Measurements from ENCODE around the gene ATP6AP1.

Gene ATP6AP1

DNA sequence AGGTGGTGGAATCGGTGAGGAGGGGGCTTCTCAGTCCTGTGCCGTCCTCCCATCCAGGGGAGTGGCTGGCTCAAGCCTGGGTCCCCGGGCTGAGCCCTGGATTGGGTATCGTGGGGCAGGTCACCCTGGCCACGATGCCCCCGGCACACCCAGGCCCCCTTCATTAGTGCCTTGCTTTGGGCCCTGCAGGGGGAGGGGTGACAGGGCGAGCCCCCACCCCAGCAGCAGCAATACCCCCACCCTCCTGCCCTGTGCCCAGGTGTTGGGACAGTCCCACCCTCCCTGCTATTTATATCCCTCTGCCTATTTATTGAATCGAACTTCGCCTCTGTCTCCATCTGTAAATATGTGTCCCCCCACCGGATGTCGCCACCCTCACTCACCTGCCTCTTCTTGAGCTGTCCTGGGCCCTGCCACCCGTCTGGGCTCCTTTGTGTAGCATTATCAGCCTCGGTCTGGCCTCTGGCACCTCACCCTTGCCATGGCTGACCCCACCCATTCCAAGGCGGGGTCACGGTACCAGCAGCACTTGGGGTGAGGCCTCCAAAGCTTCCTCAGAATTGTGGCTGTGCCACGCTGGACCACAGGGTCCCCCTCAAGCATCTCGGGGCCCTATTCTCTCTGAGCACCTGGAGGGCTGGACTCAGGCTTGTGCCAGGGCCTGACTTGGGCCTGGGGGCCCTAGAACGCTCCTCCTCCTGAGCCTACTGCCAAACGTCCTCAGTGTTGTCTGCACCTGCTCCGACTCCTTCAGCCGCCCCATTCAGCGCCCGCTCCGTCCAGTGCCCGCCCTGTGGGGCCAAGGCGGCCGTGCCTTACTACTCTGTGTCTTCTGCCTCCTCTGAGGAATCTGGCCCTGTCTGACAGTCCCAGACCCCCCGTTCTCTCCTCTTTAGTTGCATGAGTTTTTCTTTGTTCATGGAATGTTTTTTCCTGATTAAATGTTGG is 44.5 kb downstream of the ATP6AP1 start:
- DNase-seq = no peak

- DNase-seq = no peak
Observed at GRCh38 chrX:154473683-154474082, 45.2 kb downstream of the ATP6AP1 start.

DNA sequence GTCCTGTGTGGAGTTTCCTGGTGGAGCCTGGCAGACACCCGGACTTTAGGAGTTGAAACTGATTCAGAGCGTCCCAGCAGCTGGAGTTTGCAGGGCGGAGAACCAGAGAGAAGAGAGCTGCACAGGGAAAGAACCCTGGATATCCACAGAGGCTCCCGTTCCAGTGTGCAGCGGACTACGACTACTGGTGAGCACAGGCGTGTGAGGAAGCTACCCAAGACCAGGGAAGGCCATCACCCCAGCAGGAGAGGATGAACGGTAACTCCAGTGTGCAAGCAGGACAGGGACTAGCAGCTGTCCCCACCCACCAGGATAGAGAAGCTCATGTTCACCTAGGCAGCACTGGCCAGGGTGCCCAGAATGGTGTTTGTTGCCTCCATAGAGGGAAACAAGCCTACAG is 48.3 kb downstream of the ATP6AP1 start:
- DNase-seq = no peak

DNA sequence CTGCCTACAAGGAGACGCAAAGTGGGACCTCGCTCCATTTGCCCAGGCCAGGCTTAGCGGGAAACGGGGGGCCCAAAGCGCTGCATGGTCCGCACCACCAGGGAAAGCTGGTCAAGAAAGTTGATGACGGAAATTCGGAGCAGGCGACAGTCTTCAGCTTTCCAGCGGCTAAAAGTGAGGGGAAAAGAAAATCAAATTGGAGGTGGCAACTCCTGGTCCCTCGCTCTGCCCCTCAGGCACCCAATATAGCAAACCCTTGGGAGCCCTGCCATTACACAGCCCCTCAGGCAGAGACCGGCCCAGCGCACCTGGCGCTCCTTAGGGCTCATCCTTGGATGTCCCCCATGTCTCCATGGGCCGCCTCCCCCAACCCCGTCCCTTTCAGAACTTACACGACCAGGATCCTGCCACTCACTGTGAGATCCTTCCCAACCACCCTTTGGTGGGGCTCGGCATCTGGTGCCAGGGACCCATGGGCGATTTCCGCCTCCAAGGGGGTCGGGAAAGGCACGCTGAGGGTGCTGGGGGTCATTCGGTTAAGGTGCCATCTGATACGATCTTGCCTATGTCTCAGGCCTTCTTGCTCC is 49.5 kb downstream of the ATP6AP1 start:
- DNase-seq = no peak

DNA sequence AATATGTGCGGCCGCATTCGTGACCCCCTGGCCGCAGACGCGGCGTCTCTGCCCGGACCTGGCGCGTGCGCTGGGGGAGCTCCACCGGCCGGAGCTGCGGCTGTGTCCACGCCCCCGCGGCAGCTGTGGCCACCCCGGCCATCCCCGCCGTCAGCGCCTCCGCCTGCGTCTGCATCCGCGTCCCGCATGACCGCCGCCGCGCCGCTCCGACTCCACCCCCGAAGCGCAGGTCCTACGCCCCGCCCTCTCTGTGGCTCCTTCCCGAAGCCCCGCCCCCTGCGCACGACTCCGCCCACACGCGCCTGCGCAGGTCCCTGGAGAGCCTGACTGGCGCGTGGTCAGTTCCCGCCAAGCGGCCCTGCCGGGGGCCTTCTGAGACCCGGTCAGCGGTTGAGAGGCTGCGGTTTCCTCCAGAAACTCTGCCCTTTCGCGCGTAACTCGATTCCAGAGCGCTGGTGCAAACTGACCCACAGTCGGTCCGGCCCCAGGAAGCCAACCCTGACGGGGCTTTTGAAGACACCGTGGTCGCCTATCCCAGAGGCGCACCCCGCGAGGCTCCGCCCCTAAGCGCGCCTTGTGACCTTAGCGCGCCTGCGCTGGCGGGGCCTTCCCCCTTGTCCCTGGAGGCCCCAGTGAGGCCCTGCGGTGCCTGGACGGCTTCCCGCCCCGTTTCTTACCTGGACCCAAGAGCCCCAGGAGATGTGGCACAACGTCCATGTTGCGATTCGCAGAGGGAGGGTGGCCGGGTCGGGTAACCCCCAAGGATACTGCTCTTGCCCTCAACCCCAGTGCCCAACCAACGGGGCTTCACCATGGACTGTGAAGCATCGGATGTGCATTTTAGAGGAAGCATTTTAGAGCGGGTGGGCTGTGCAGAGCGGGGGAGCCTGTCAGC is 50.5 kb downstream of the ATP6AP1 start, which contains the start of gene LAGE3:
LAGE3 (minus strand) TSS at position 554 of the 895 bp plus-strand sequence; CDS start at position 188, 366 bp downstream.
- DNase-seq = peak; percentile 91

DNA sequence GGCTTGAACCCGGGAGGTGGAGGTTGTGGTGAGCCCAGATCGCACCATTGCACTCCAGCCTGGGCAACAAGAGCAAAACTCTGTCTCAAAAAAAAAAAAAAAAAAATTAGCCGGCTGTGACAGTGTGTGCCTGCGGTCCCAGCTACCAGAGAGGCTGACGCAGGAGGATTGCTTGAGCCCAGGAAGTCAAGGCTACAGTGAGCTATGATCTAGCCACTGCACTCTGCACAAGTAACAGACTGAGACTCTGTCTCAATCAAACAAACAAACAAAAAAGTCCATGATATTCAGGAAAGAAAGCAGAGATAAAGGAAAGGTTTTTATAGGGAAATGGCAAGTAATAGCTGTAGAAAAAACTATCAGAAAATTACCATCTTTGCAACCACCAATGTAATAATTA is 52.7 kb downstream of the ATP6AP1 start:
- no peak for DNase-seq

GRCh38 chrX:154481911-154482601 is 53.6 kb downstream of the ATP6AP1 start:
- no peak for DNase-seq

DNA sequence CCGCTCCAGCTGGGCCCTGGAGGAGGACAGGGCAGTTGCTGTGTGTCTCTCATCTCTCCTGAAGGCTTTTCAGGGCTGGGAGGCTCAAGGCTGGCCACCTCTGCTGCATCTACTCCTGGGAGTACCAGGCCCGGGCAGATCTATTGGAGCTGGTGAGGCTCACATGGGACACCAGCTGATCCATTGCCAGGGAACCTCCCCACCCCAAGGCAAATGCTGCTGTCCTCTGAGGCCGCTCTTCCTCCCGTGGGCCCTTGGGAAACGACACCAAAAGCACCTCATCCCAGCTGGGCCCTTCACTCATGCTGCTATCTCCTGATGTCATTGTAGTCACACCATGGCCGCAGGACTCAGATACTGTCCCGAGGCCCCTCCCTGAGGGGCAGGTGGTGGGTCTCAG is 54.3 kb downstream of the ATP6AP1 start:
- no peak for DNase-seq

DNA sequence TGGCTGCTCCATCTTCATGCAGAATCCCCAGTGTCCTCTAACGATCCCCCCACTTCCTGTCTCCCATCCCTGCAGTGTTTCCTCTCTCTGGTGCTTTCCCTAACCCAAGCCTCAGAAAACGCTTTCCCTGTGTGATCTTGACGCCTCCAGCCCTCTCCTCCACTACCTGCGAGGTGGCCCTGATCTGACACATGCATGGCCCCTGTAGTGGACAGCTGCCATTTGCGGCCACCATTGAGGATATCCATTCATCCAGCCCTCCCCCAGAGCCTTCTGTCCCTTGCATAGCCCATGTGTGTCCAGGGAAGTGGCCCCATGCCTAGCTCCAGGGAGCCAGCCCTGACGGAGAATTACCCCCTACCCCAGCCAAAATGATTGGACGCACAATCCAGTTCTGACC is 54.8 kb downstream of the ATP6AP1 start:
- no peak for DNase-seq

DNA sequence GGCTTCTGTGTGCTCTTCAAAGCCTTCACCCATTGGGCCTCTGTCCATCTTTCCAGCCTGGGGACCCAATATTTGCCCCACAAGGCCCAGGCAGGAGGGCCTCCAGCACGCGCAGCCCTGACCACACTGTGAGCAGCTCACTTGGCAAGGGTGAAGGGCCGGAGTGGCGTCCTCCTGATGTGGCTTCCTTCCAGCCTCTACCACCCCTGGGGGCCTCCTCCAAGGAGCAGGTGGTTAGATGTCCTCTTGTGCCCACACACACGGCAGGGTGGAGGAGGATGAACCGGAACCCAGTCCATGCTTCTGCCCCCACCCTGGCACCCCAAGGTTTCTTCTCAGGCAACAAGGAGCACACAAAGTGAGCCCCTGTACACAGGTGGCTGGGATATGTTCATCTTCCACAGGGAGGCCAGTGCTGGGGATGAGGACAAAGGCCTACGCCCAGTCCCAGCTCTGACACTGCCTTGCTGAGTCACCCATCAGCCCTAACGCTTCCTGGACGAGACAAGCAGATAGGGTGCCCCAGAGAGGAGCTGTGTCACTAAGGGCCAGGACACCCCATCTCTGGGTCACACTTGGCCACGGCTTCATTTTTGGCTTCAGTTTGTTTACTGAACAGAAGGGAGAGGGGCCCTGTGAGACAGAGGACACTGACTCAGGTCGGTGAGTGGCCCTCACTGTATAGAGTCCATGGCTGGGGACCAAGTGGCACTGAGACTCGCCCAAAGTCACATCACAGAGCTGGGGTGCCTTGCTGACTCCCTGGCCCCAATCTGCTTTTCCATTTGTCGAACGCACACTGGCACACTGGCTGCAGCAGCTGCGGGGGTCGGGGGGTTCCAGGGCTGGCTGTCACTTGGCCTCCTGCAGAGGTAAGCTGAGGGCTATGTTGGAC is 56.0 kb downstream of the ATP6AP1 start:
- no peak for DNase-seq

DNA sequence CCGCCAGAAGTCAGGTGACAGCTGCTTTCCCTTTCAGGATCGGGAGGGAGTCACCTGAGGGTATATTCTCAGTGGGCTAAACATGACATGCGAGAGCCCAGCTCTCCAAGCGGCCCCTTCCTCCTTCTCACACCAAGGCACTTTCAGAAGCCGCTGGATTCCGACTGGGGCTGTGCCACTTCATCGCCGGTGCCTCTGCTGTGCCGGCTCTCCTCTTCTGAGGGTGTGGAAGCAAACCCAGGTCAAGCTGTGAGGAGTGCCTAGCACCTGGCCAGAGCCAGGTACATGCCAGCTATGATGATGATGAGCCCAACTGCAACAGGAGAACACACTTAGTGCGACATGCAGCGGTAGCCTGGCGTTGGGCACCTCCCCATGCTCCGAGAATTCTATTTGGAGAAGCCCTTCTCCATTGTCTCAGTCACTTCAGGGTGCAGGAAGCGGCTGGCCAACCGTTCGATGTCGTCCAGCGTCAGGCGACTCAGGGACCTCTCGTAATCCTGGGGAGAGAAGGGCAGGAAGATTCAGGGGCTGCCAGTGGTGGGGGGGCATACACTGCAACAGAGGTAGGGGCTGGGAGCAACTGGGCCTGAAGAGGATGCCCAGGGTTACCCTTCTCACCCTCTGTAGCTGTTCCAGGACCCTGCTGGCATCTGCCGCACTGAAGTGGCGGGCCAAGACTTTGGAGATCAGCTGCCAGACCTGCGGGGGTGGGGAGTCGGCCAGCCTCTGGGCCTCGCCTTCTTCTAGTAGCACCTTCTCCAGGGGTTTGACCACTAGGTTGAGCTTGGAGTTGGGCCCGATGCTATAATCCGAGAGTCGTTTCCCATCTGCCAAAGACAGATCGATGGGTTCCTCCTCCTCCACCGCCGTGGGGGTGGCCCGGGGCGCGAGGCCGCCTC is 56.9 kb downstream of the ATP6AP1 start:
- DNase-seq = no peak

DNA sequence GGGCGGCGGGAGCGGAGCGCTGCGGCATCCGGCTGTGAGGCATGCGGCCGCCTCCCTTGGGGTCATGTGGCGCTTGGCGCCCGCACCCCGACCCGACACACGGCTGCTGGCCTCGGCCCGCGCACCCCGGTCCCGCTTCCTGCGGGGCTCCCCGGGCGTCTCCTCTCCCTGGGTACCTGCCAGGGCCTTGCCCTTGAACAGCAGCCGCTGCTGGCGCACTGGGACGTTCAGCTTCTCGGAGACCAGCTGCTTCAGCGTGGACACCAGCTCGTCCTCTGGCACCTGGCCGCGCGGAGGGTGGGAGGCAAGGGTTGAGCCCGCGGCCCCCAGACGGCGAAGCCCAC is 57.5 kb downstream of the ATP6AP1 start:
- peak; percentile 22 for DNase-seq
